ENCODE data around the gene EPB41L1.

Gene EPB41L1
- 0 to 0.26 (median 0) reads per million in 3 donors for total RNA-seq

DNA sequence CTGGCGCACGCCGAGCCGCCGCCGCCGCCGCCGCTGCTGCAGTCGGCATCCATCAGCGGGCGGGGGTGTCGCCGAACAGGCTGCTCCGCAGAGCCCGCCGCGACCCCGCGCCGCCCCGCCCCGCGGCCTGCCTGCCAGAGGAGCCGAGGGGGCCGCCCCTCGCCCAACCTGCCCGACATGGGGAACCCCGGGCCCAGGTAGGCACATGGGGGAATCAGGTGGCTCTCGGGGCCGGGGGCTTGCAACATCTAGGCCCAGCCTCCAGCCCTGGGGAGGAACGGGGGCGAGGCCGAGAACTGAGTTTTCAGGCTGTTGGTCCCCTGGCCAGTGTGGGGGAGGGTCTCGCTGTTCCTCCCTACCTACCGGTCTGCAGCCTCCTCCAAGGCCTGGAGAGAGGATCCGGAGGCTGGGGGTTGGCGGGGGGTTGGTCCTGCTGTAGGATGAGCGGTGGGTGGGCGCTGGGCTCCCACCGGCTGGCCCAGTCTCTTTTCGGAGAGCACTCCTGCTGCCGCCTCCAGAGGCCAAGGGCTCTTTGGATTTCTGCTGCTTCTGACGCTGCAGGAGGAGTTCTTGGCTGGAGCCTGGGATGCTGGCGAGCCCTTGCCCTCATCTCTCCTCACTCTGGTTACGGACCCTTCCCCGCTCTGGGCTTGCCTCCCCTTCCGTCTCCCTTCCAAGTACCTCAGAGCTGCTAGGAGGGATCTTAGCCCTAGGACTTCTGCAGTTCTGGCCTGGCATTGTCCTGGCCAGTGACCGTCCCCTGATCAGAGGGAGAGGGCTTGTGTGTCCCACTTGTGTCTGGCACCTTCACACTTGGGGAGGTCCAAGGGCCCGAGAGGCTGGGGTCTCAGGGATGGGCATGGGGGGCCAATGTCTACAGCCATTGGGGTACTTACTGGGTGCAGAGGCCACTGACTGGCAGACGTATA, at the start of gene EPB41L1:
Gene EPB41L1, plus strand, starts transcription at position 41 of the 929 bp plus-strand sequence. CDS start 19,038 bp downstream, outside the sequence.
- H3K27me3 ChIP-seq (replicated peaks; ENCODE audit: control insufficient read depth, insufficient read depth, low read length, poor library complexity, severe bottlenecking): peaks cover 13% of the 10 kb centered on the region
- H3K36me3 ChIP-seq (ENCODE audit: control insufficient read depth, insufficient read depth, low read length): no peaks in the 10 kb centered on the region
- H3K27ac ChIP-seq (ENCODE audit: insufficient read depth, low read length, poor library complexity, severe bottlenecking): no peak within 1 kb of the TSS
- H3K4me3 ChIP-seq (ENCODE audit: insufficient read depth, low read depth, low read length, poor library complexity, severe bottlenecking): no peak within 1 kb of the TSS
- no peaks in the 10 kb centered on the region for H3K9me3 ChIP-seq (ENCODE audit: control insufficient read depth, low read length)
- no peak for DNase-seq
- H3K4me1 ChIP-seq (ENCODE audit: control insufficient read depth, insufficient read depth, low read length, poor library complexity, severe bottlenecking): peaks cover 10% of the 10 kb centered on the region

DNA sequence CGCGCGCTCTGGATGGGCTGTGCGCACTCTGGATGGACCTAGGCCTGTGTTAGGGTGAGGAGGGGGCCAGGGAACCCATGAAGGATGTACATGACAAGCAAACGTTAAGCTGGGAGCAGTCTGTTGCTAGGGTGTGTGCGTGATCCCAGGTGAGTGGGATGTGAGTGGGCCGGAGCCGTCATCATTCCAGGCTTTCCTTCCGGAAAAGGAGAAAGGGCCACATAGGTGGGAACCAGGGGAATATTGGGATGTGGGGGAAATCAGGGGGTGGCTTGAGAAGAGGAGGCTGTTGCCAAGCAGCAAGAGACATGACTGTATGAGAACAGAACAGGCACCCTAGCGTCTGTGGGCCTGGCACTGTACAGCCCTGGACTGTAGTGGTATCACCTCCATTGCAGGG, 49.7 kb upstream of the EPB41L1 start:
- DNase-seq: no peak
- Histone ChIP-seq H3K27ac (ENCODE audit: insufficient read depth, low read length, poor library complexity, severe bottlenecking) (no peak overlapping the region), H3K36me3 (ENCODE audit: control insufficient read depth, insufficient read depth, low read length) (no peaks in the 10 kb centered on the region), H3K9me3 (ENCODE audit: control insufficient read depth, low read length) (no peaks in the 10 kb centered on the region), H3K4me3 (ENCODE audit: insufficient read depth, low read depth, low read length, poor library complexity, severe bottlenecking) (no peak overlapping the region), H3K27me3 (replicated peaks; ENCODE audit: control insufficient read depth, insufficient read depth, low read length, poor library complexity, severe bottlenecking) (no peaks in the 10 kb centered on the region), H3K4me1 (ENCODE audit: control insufficient read depth, insufficient read depth, low read length, poor library complexity, severe bottlenecking) (no peaks in the 10 kb centered on the region)

DNA sequence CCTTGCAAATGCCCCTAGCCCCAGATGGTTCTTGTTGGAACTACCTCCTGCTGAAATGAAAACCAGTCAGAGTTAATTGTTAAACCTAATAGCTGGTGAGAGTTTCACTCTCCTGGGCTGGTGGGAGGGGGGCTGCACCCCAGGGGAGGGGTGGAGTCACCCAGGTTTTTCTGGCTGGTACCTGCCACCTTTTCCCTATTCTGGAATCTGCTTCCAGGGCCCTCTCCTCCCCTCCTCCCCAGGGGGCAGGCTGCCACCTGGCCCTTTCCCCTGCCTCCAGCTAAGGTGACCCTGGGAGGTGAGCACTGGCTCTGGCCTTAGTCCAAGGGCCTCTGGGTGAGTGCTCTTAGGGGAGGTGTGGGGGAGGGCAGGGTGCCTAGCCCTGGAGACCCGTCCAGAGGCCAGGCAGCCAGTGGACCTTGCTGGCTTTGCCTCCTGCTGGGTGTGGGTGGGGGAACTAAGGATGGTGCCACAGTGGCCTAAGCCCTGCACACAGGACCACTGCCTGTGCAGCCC, 48.8 kb upstream of the EPB41L1 start:
- Histone ChIP-seq H3K9me3 (ENCODE audit: control insufficient read depth, low read length) (no peaks in the 10 kb centered on the region), H3K4me1 (ENCODE audit: control insufficient read depth, insufficient read depth, low read length, poor library complexity, severe bottlenecking) (no peaks in the 10 kb centered on the region), H3K27ac (ENCODE audit: insufficient read depth, low read length, poor library complexity, severe bottlenecking) (no peak overlapping the region), H3K4me3 (ENCODE audit: insufficient read depth, low read depth, low read length, poor library complexity, severe bottlenecking) (no peak overlapping the region), H3K27me3 (replicated peaks; ENCODE audit: control insufficient read depth, insufficient read depth, low read length, poor library complexity, severe bottlenecking) (no peaks in the 10 kb centered on the region), H3K36me3 (ENCODE audit: control insufficient read depth, insufficient read depth, low read length) (no peaks in the 10 kb centered on the region)
- no peak for DNase-seq

DNA sequence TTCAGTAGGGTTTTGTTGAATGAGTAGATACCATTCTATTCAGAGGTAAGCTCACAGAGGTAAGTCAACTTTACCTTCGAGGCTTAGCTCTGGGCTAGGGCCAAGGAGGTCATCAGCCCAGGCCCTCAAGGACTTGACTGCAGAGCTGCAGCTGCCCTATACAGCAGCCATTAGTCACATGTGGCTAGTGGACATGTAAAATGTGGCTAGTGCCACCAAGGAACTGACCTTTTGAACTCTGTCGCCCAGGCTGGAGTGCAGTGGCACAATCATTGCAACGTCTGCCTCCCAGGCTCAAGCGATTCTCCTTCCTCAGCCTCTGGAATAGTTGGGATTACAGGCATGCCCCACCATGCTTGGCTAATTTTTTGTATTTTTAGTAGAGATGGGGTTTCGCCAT, 47.9 kb upstream of the EPB41L1 start:
- Histone ChIP-seq H3K27me3 (replicated peaks; ENCODE audit: control insufficient read depth, insufficient read depth, low read length, poor library complexity, severe bottlenecking) (no peaks in the 10 kb centered on the region), H3K9me3 (ENCODE audit: control insufficient read depth, low read length) (no peaks in the 10 kb centered on the region), H3K36me3 (ENCODE audit: control insufficient read depth, insufficient read depth, low read length) (no peaks in the 10 kb centered on the region), H3K4me3 (ENCODE audit: insufficient read depth, low read depth, low read length, poor library complexity, severe bottlenecking) (no peak overlapping the region), H3K4me1 (ENCODE audit: control insufficient read depth, insufficient read depth, low read length, poor library complexity, severe bottlenecking) (no peaks in the 10 kb centered on the region), H3K27ac (ENCODE audit: insufficient read depth, low read length, poor library complexity, severe bottlenecking) (no peak overlapping the region)
- DNase-seq: no peak

DNA sequence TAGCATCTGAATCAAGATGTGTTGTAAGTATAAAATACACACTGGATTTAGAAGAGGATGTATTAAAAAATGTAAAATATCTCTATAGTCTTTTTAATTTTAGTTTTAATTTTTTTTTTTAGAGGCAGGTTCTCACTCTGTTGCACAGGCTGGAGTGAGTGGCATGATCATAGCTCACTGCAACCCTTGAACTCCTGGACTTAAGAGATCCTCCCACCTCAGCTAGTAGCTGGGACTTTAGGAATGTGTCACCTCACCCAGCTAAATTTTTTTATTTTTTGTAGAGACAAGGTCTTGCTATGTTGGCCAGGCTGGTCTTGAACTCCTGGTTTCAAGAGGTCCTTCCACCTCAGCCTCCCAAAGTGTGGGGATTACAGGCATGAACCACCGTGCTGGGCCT, 46.7 kb upstream of the EPB41L1 start:
- no peaks in the 10 kb centered on the region for H3K9me3 ChIP-seq (ENCODE audit: control insufficient read depth, low read length)
- no peak overlapping the region for H3K4me3 ChIP-seq (ENCODE audit: insufficient read depth, low read depth, low read length, poor library complexity, severe bottlenecking)
- H3K27me3 ChIP-seq (replicated peaks; ENCODE audit: control insufficient read depth, insufficient read depth, low read length, poor library complexity, severe bottlenecking): no peaks in the 10 kb centered on the region
- no peaks in the 10 kb centered on the region for H3K36me3 ChIP-seq (ENCODE audit: control insufficient read depth, insufficient read depth, low read length)
- no peak for DNase-seq
- H3K4me1 ChIP-seq (ENCODE audit: control insufficient read depth, insufficient read depth, low read length, poor library complexity, severe bottlenecking): no peaks in the 10 kb centered on the region
- H3K27ac ChIP-seq (ENCODE audit: insufficient read depth, low read length, poor library complexity, severe bottlenecking): no peak overlapping the region

DNA sequence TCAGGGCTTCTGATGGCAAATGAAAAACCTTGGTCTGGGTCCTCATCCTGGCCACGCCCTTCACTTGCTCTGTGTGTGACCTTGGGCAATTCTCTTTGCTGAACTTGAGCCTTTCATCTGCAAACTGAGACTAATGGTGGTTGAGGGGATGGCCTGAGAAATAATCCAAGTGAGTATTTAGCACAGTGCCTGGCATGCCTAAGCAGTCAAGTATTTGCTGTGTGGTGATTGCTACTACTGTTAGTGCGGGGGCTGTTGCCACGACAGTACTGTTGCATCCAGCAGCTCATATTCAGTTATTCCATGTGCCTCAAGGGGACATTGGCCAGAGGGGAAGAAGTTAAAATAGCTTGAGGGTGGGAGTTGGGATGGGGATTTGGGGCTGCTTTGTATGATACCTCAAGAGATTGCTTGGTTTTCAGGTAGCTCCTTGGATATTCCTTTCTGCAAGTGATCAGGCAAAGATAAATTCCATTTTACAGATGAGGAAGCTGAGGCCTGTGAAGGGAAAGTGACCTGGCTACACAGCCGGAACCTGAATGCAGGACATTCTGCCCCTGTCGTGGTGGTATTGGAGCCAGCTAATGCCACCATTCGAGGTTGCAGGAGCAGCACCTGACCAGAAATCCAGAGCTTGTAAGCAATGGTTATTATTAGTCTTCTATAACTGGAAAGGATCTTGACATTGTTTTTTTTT, 45.1 kb upstream of the EPB41L1 start:
- no peak for DNase-seq
- no peaks in the 10 kb centered on the region for H3K36me3 ChIP-seq (ENCODE audit: control insufficient read depth, insufficient read depth, low read length)
- no peaks in the 10 kb centered on the region for H3K27me3 ChIP-seq (replicated peaks; ENCODE audit: control insufficient read depth, insufficient read depth, low read length, poor library complexity, severe bottlenecking)
- H3K9me3 ChIP-seq (ENCODE audit: control insufficient read depth, low read length): no peaks in the 10 kb centered on the region
- no peak overlapping the region for H3K27ac ChIP-seq (ENCODE audit: insufficient read depth, low read length, poor library complexity, severe bottlenecking)
- H3K4me1 ChIP-seq (ENCODE audit: control insufficient read depth, insufficient read depth, low read length, poor library complexity, severe bottlenecking): no peaks in the 10 kb centered on the region
- H3K4me3 ChIP-seq (ENCODE audit: insufficient read depth, low read depth, low read length, poor library complexity, severe bottlenecking): no peak overlapping the region

DNA sequence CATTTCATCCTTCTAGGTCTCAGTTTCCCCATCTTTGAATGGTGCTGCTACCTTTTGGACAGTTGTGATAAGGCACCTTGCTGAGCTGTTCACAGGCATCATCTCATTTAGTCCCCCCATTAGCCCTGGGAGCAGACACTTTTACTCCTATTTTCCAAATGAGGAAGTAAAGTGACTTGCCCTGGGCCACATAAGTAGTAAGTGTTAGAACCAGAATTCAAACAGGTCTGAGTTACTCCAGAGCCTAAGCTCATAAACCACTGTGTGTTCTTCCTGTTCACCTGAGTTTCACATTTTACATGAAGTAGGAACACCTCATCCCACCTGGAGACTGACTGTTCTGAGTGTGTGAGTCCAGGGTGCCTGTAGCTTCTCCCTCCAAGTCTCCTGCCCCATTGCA, 43.5 kb upstream of the EPB41L1 start:
- no peaks in the 10 kb centered on the region for H3K27me3 ChIP-seq (replicated peaks; ENCODE audit: control insufficient read depth, insufficient read depth, low read length, poor library complexity, severe bottlenecking)
- H3K27ac ChIP-seq (ENCODE audit: insufficient read depth, low read length, poor library complexity, severe bottlenecking): no peak overlapping the region
- no peak for DNase-seq
- H3K36me3 ChIP-seq (ENCODE audit: control insufficient read depth, insufficient read depth, low read length): no peaks in the 10 kb centered on the region
- H3K9me3 ChIP-seq (ENCODE audit: control insufficient read depth, low read length): no peaks in the 10 kb centered on the region
- no peak overlapping the region for H3K4me3 ChIP-seq (ENCODE audit: insufficient read depth, low read depth, low read length, poor library complexity, severe bottlenecking)
- H3K4me1 ChIP-seq (ENCODE audit: control insufficient read depth, insufficient read depth, low read length, poor library complexity, severe bottlenecking): no peaks in the 10 kb centered on the region

DNA sequence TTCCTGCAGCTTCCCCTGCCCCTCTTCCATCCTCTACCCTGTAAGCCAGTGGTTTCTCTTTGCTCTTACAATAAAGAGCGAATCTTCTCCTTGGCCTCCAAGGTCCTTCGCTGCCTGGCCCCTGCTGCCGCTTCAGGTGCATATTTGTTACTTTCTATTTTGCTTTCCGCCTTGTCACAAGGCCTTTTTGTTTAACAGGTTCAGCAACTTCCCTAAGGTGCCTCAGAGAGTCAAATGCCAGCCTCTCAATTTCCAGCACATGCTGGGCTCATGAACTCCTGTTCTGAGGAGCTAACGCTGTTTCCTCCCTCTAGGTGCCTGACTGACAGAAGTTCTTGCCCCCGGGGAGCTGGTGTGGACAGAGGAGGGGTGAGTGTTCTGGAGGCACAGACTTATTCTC, 42.4 kb upstream of the EPB41L1 start:
- Histone ChIP-seq H3K4me3 (ENCODE audit: insufficient read depth, low read depth, low read length, poor library complexity, severe bottlenecking) (no peak overlapping the region), H3K4me1 (ENCODE audit: control insufficient read depth, insufficient read depth, low read length, poor library complexity, severe bottlenecking) (no peaks in the 10 kb centered on the region), H3K27ac (ENCODE audit: insufficient read depth, low read length, poor library complexity, severe bottlenecking) (no peak overlapping the region), H3K27me3 (replicated peaks; ENCODE audit: control insufficient read depth, insufficient read depth, low read length, poor library complexity, severe bottlenecking) (no peaks in the 10 kb centered on the region), H3K36me3 (ENCODE audit: control insufficient read depth, insufficient read depth, low read length) (no peaks in the 10 kb centered on the region), H3K9me3 (ENCODE audit: control insufficient read depth, low read length) (no peaks in the 10 kb centered on the region)
- no peak for DNase-seq

DNA sequence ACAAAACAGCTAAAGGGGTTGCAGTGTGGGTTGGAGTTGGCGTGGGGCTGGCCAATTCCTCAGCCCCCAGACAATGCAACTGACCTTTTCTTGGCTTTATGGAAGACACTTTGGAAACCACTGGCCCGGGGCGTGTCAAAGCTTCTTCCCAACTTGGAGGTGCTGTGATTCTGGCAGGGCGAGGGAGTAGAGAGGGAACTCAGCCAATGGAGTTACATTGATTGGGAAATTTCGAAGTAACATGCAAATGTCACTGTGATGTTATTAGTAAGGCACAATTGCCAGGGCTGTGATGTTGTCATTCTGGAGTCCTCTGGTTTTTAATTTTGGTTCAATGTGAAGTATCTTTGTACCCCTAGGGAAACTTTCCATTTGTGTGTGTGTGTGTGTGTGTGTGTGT, 41.5 kb upstream of the EPB41L1 start:
- no peak overlapping the region for H3K4me3 ChIP-seq (ENCODE audit: insufficient read depth, low read depth, low read length, poor library complexity, severe bottlenecking)
- no peaks in the 10 kb centered on the region for H3K9me3 ChIP-seq (ENCODE audit: control insufficient read depth, low read length)
- H3K36me3 ChIP-seq (ENCODE audit: control insufficient read depth, insufficient read depth, low read length): no peaks in the 10 kb centered on the region
- H3K27me3 ChIP-seq (replicated peaks; ENCODE audit: control insufficient read depth, insufficient read depth, low read length, poor library complexity, severe bottlenecking): no peaks in the 10 kb centered on the region
- no peaks in the 10 kb centered on the region for H3K4me1 ChIP-seq (ENCODE audit: control insufficient read depth, insufficient read depth, low read length, poor library complexity, severe bottlenecking)
- DNase-seq: no peak
- no peak overlapping the region for H3K27ac ChIP-seq (ENCODE audit: insufficient read depth, low read length, poor library complexity, severe bottlenecking)
